A673 (cell line): ENCODE data around the gene DPF1. TPM values are rescaled to one million over a fixed set of nuclear protein-coding genes. Genes with fewer than 3 reads are reported as not detected.
A peak's percentile ranks its signal among the peaks of the same experiment; 100 is the strongest.

Experiments used
- BruUV-seq: library from RNA; stranded (reverse); fragments of 400-500 nt; replicated peaks from 2 replicates; lab custom pipeline; 2021; lab: Mats Ljungman, UMichigan
- CTCF ChIA-PET: fragments of 300-600 bp; sonication (Branson Sonifier 250); formaldehyde crosslinking; loops from one replicate; lab custom pipeline; 2022; ENCODE audit warnings: antibody characterized with exemption; lab: Charles Lee
- POLR2A ChIA-PET: fragments of 300-600 bp; sonication (Branson Sonifier 250); formaldehyde crosslinking; loops from one replicate; lab custom pipeline; 2022; ENCODE audit warnings: antibody characterized with exemption; ENCODE audit not compliant: low non-redundant PET; lab: Charles Lee
- DNase-seq: peaks from one replicate; pipeline ENCODE4 v3.0.0-alpha.2; 2015; ENCODE audit warnings: low spot score
- H3K27ac ChIP-seq: fragments of 200-600 bp; sonication (generic); 2 replicates; pipeline ENCODE4 v1.5.1; 2016; ENCODE audit warnings: mixed run types, low read depth, mild to moderate bottlenecking, mixed read lengths, antibody characterized with exemption, low read length; ENCODE audit not compliant: poor library complexity, severe bottlenecking
- H3K27me3 ChIP-seq: fragments of 200-600 bp; sonication (generic); replicated peaks from 2 replicates; pipeline ENCODE4 v1.6.1; 2017; ENCODE audit warnings: mixed run types, low read depth, mild to moderate bottlenecking, mixed read lengths, antibody characterized with exemption, low read length; ENCODE audit not compliant: insufficient read depth, poor library complexity
- H3K36me3 ChIP-seq: fragments of 200-600 bp; sonication (generic); 2 replicates; pipeline ENCODE4 v1.6.1; 2016; ENCODE audit warnings: mixed run types, mild to moderate bottlenecking, mixed read lengths, antibody characterized with exemption, low read length; ENCODE audit not compliant: insufficient read depth, poor library complexity, severe bottlenecking
- H3K4me1 ChIP-seq: fragments of 200-600 bp; sonication (generic); 2 replicates; pipeline ENCODE4 v1.6.1; 2017; ENCODE audit warnings: mixed run types, mild to moderate bottlenecking, mixed read lengths, antibody characterized with exemption, low read length; ENCODE audit not compliant: insufficient read depth, poor library complexity, severe bottlenecking
- H3K4me3 ChIP-seq: fragments of 200-600 bp; sonication (generic); 2 replicates; pipeline ENCODE4 v1.5.1; 2016; ENCODE audit warnings: low read depth, mixed run types, mild to moderate bottlenecking, mixed read lengths, low read length; ENCODE audit not compliant: poor library complexity, severe bottlenecking
- H3K9me3 ChIP-seq: fragments of 200-600 bp; sonication (generic); 2 replicates; pipeline ENCODE4 v1.6.1; 2016; ENCODE audit warnings: mixed run types, low read depth, mild to moderate bottlenecking, mixed read lengths, antibody characterized with exemption, low read length; ENCODE audit not compliant: poor library complexity, severe bottlenecking
- EZH2 ChIP-seq: fragments of 200-600 bp; sonication (generic); IDR thresholded peaks from 2 replicates; pipeline ENCODE4 v1.6.1; 2017; ENCODE audit warnings: borderline replicate concordance, low read depth, mild to moderate bottlenecking, mixed read lengths, antibody characterized with exemption, low read length; ENCODE audit not compliant: poor library complexity, severe bottlenecking
- intact Hi-C: fragments of 100-400 bp; cut with micrococcal nuclease; formaldehyde crosslinking; loops from one replicate; pipeline ENCODE4 v1.10.0; 2022; ENCODE audit not compliant: unreplicated experiment
- total RNA-seq: library from RNA; stranded (reverse); gene quantifications from 2 replicates; pipeline ENCODE4 v1.2.3, GENCODE V29; 2021
- TF ChIP-seq, protein P1 (sequence below): fragments of 300-800, 200-600 bp; sonication (generic); conservative IDR thresholded peaks from 2 replicates; pipeline ENCODE4 v1.5.1; 2017; ENCODE audit warnings: low read depth, mild to moderate bottlenecking, antibody characterized with exemption, low read length, moderate library complexity, mixed read lengths

The DPF1 gene
- total RNA-seq, 1 experiment from 2014 or later = 6.3 TPM

- CTCF ChIA-PET = no interaction called here
Observed at GRCh38 chr19:38210458-38210987, 13.5 kb downstream of the DPF1 start.

GRCh38 chr19:38209671-38210457 is 14.2 kb downstream of the DPF1 start:
- H3K9me3 ChIP-seq = no peaks in the 10 kb centered on the region
- H3K4me3 ChIP-seq = peak overlapping the region; percentile 32
- TF ChIP-seq, protein P1, sequence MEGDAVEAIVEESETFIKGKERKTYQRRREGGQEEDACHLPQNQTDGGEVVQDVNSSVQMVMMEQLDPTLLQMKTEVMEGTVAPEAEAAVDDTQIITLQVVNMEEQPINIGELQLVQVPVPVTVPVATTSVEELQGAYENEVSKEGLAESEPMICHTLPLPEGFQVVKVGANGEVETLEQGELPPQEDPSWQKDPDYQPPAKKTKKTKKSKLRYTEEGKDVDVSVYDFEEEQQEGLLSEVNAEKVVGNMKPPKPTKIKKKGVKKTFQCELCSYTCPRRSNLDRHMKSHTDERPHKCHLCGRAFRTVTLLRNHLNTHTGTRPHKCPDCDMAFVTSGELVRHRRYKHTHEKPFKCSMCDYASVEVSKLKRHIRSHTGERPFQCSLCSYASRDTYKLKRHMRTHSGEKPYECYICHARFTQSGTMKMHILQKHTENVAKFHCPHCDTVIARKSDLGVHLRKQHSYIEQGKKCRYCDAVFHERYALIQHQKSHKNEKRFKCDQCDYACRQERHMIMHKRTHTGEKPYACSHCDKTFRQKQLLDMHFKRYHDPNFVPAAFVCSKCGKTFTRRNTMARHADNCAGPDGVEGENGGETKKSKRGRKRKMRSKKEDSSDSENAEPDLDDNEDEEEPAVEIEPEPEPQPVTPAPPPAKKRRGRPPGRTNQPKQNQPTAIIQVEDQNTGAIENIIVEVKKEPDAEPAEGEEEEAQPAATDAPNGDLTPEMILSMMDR = no peak
- H3K4me1 ChIP-seq = peaks cover 19% of the 10 kb centered on the region
- no peaks in the 10 kb centered on the region for H3K36me3 ChIP-seq
- H3K27ac ChIP-seq = no peak overlapping the region
- POLR2A ChIA-PET = no interaction called here
- intact Hi-C loops = no loop called here
- H3K27me3 ChIP-seq = peaks cover 7% of the 10 kb centered on the region
- CTCF ChIA-PET = no interaction called here
- BruUV-seq = no TSS peak
- no peak for DNase-seq

More at GRCh38 chr19:38210458-38210987, 13.5 kb downstream of the DPF1 start:
- intact Hi-C loops = no loop called here
- Histone ChIP-seq H3K27me3 (peaks cover 7% of the 10 kb centered on the region), H3K36me3 (no peaks in the 10 kb centered on the region), H3K4me3 (peak overlapping the region; percentile 32), H3K9me3 (no peaks in the 10 kb centered on the region), H3K27ac (no peak overlapping the region), H3K4me1 (peaks cover 19% of the 10 kb centered on the region)
- POLR2A ChIA-PET = no interaction called here
- TF ChIP-seq EZH2 = no peak
- TF ChIP-seq, protein P1 = no peak
- peak; percentile 74 for DNase-seq
- no TSS peak for BruUV-seq

DNA sequence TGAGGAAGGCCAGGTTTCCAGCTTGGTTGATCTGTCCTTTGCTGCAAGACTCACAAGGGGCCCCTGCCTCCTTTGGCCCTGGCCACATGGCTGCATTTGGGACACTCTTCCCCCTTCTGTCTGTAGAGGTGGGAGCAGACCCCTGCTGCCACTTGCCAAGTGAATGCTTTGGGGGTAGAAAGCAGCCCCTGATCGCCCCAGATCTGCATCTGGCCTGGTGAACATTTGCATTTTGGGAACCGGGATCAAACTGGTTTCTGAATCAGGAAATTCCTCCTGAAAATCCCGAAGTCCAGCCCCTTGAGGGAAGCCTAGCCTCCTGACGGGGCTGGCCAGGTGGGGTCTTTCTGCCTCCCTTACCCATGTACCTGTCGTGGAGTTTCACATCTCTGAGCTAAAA is 14.9 kb downstream of the DPF1 start:
- no peak for DNase-seq
- ChIA-PET POLR2A (no interaction called here), CTCF (no interaction called here)
- BruUV-seq = no TSS peak
- intact Hi-C loops = no loop called here
- H3K27me3 ChIP-seq = peaks cover 7% of the 10 kb centered on the region
- peaks cover 19% of the 10 kb centered on the region for H3K4me1 ChIP-seq
- H3K9me3 ChIP-seq = no peaks in the 10 kb centered on the region
- no peaks in the 10 kb centered on the region for H3K36me3 ChIP-seq
- TF ChIP-seq, protein P1 = no peak
- no peak for TF ChIP-seq EZH2
- H3K27ac ChIP-seq = no peak overlapping the region
- H3K4me3 ChIP-seq = no peak overlapping the region
